Stimulated activated CD4-positive, alpha-beta T cell treated with anti-CD3 and anti-CD28 coated beads, Interleukin-15, amount 100 ng/mL, for 48 hours (primary cell): ENCODE data around the gene EML2.
"Not testable (repeated sequence)": the region's sequence is repeated elsewhere in the genome, so short reads cannot be mapped to it uniquely, and the experiment has no call there.

Source experiments
- DNase-seq, 2 donors: peaks; one replicate each; pipeline ENCODE4 v3.0.0-alpha.2; 2020; ENCODE audit warnings: low read depth in 2 of 2

The EML2 gene

GRCh38 chr19:45638930-45639729 lies at the start of gene EML2:
Gene EML2 (minus strand): TSS chr19:45639397. CDS start chr19:45639376, 21 bp downstream.
- DNase-seq, result peak in 1 of 2 donors; percentile 47

- DNase-seq, result no peak
Observed at GRCh38 chr19:45687599-45687998, 48.4 kb upstream of the EML2 start.

GRCh38 chr19:45685045-45685444 lies 45.8 kb upstream of the EML2 start:
- DNase-seq, result not testable (repeated sequence)

DNA sequence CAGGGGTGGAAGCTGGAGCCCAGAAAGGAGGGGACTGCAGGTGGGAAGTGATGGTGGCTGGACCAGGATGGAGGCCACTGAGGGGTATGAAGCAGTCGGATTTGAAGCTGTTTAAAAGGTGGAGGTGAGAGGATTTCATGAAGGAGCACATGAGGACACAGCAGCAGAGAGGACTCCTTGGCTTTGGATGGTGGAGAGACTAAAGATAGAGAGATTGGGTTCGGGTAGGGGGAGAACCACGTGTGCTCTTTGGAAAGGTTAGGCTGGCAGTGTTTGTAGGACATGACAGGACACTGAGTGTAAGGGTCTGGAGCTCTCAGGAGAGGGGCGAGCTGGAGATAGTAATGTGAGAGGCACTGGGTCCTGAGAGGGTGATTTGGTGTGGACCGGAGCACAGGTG lies 43.7 kb upstream of the EML2 start:
- no peak for DNase-seq

GRCh38 chr19:45682117-45682516 lies 42.9 kb upstream of the EML2 start:
- no peak for DNase-seq

GRCh38 chr19:45681391-45682015 lies 42.3 kb upstream of the EML2 start:
- peak; percentile 68 to 75 for DNase-seq

- peak; percentile 85 to 87 for DNase-seq
Observed at GRCh38 chr19:45677351-45678230, 38.4 kb upstream of the EML2 start.

- peak in 1 of 2 donors; percentile 35 for DNase-seq
Observed at GRCh38 chr19:45676851-45677263, 37.7 kb upstream of the EML2 start.

DNA sequence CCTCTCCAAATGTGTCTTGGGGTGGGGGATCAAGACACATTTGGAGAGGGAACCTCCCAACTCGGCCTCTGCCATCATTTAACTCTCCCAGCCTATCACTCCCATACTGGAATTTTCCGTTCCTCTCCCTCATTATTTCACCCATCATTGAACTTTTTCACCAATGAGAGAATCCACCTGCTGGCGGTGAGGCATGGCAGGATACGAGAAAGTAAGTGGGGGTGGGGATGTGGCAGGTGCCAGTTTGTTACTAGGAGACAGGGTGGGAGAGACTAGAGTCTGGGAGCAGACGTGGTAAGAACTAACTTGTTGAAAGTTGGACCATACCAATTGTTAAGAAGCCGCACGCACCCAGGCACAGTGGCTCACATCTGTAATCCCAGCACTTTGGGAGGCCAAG lies 35.7 kb upstream of the EML2 start:
- no peak for DNase-seq

DNA sequence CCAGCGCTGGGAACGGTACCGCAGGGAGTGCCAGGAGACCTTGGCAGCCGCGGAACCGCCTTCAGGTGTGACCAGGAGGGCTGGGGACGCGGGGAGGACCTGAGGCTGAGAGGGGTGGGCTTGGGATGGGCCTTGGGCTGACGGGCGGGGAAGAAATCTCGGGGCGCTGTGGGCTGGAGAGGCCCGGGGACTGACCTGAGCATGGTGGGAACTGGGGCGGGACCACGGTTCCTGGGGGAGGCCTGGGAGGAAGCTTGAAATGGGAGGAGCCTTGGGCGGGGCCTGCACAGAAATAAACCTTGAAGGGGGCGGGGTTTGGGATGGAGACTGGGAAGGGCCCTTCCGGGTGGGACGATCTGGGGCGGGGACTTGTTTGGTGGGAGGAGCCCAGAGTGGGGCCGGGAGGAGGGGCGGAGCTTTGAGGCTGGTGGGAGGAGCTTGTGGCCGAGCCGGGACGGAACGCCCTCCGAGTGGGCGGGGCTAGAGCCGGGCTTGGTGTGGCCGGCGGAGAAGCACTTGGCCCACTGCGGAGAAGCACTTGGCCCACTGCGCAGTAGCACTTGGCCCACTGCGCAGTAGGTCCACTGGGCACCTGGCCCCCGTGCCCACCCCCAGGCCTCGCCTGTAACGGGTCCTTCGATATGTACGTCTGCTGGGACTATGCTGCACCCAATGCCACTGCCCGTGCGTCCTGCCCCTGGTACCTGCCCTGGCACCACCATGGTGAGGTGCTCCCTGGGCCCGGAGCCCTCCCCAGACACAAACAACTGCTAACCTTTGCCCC lies 31.7 kb upstream of the EML2 start:
- DNase-seq, result peak; percentile 61 to 75

GRCh38 chr19:45668342-45668871 lies 29.2 kb upstream of the EML2 start:
- no peak for DNase-seq

- peak; percentile 66 to 74 for DNase-seq
Observed at GRCh38 chr19:45667620-45668341, 28.6 kb upstream of the EML2 start, which contains the start of gene GIPR. Gene GIPR (plus strand): TSS chr19:45668221. CDS start chr19:45669521, 1,300 bp downstream.

DNA sequence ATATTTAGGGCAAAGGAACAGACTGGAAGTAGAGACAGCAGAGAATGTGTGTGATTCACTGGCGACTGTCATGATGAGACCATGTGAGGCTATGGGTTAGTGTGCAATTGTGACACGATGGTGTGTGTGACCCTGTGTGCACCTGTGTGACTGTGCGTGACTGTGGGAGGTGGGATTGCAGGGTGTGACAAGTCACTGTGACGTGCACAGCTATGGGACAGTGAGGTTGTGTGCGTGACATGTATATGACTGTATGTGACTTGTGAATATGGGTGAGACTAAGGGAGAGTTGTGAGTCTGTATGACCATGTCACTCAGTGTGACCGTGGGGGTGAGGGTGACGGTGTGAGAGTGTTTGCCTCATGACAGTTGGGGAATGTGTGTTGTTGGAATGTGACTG lies 25.4 kb upstream of the EML2 start:
- no peak for DNase-seq

- no peak for DNase-seq
Observed at GRCh38 chr19:45663800-45664199, 24.6 kb upstream of the EML2 start.

DNA sequence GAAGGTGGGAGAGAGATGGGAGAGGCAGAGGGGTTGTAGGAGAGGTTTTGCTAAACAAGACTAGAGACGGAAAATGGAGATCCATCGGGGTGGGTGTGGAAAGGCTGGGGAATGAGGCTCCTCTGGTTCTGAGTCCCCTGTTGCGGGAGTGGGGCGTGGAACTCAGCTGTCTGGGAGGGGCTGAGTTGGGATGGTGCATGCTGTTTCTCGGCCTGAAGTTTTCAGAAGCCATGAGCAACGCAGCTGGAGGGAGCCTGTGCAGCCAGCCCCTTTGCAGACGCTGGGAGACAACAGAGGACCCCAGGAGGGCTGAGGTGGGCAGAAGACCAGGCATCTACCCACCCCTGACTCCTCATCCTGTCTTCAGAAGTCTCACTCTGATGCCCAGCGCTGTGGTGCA lies 21.4 kb upstream of the EML2 start:
- DNase-seq, result no peak

DNA sequence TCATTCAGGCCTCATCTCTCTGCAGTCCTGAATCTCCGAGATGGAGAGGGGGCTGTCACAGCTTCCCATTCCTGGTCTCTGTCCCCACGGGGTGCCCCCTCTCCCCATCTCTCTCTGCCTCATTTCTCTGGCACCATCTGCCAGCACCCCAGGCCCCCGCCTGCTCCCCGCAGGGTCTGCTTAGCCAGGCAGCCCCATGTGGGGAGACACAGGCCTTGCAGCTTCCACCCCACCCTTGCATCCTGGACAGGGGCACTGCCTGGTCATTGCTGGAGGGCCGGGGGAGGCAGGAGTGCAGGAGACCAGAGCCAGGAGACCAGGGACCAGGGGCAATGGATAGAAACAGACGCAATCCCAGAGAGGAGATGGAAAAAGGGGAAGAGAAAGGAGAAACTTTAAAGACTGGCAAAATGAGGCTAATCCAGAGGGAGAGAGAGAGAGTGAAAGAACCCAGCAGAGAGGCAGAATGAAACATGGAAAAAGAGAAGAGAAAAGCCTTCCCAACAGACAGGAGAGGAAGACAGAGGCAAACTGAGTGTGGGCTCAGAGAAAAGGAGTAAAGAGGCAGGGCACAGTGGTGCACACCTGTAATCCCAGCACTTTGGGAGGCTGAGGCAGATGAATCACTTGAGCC lies 20.0 kb upstream of the EML2 start:
- no peak for DNase-seq

GRCh38 chr19:45657520-45658167 lies 18.4 kb upstream of the EML2 start:
- DNase-seq, result no peak

DNA sequence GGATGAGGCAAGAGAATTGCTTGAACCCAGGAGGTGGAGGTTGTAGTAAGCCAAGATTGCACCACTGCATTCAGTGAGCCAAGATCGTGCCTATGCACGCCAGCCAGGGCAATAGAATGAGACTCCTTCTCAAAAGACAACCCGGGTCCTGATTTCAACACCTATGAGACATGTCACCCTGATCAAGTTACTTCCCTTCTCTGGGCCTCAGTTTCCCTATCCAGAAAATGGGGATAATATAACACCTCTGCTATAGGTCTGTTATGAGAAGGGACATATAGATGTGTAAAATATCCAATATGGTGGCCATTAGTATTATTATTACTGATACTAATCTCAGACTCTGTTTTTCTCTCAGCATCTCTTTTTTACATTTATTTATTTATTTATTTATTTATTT lies 15.9 kb upstream of the EML2 start:
- no peak for DNase-seq

GRCh38 chr19:45653634-45654033 lies 14.4 kb upstream of the EML2 start:
- DNase-seq, result no peak
